ENCODE results near the gene TSPEAR. TPM values are rescaled to one million over a fixed set of nuclear protein-coding genes. Genes with fewer than 3 reads are reported as not detected.

The TSPEAR gene
- polyA plus RNA-seq, 1 experiment: not detected

- TF ChIP-seq CTCF (IDR thresholded peaks at IDR 0.05; ENCODE audit: insufficient read depth, low read depth, low read length): no peak
- no peak overlapping the region for H3K4me3 ChIP-seq (ENCODE audit: low read depth, low read length)
- POLR2A ChIA-PET: no interaction called here
- H3K36me3 ChIP-seq (ENCODE audit: control insufficient read depth, insufficient read depth, low read length): no peaks in the 10 kb centered on the region
- DNase-seq (ENCODE audit: low read depth): no peak
- no peaks in the 10 kb centered on the region for H3K27me3 ChIP-seq (ENCODE audit: control insufficient read depth, insufficient read depth, low read length)
- CTCF ChIA-PET: no interaction called here
Observed at GRCh38 chr21:44653656-44654575, 57.5 kb downstream of the TSPEAR start.

- no peaks in the 10 kb centered on the region for H3K36me3 ChIP-seq (ENCODE audit: control insufficient read depth, insufficient read depth, low read length)
- no peak for DNase-seq (ENCODE audit: low read depth)
- ChIA-PET CTCF (no interaction called here), POLR2A (no interaction called here)
- H3K27me3 ChIP-seq (ENCODE audit: control insufficient read depth, insufficient read depth, low read length): no peaks in the 10 kb centered on the region
- TF ChIP-seq CTCF (IDR thresholded peaks at IDR 0.05; ENCODE audit: insufficient read depth, low read depth, low read length): no peak
- H3K4me3 ChIP-seq (ENCODE audit: low read depth, low read length): no peak overlapping the region
Observed at GRCh38 chr21:44653123-44653522, 58.2 kb downstream of the TSPEAR start.

- Histone ChIP-seq H3K27me3 (ENCODE audit: control insufficient read depth, insufficient read depth, low read length) (no peaks in the 10 kb centered on the region), H3K36me3 (ENCODE audit: control insufficient read depth, insufficient read depth, low read length) (no peaks in the 10 kb centered on the region), H3K4me3 (ENCODE audit: low read depth, low read length) (no peak overlapping the region)
- POLR2A ChIA-PET: no interaction called here
- CTCF ChIA-PET: interaction anchor here (0.6 kb wide), 1 partner anchor 26 kb away, joined by 3 read pairs; no protein-coding TSS in a partner anchor
- TF ChIP-seq CTCF (IDR thresholded peaks at IDR 0.05; ENCODE audit: insufficient read depth, low read depth, low read length): no peak
- no peak for DNase-seq (ENCODE audit: low read depth)
Observed at GRCh38 chr21:44650973-44651675, 60.2 kb downstream of the TSPEAR start.

- no peaks in the 10 kb centered on the region for H3K27me3 ChIP-seq (ENCODE audit: control insufficient read depth, insufficient read depth, low read length)
- no peak for TF ChIP-seq CTCF (IDR thresholded peaks at IDR 0.05; ENCODE audit: insufficient read depth, low read depth, low read length)
- H3K36me3 ChIP-seq (ENCODE audit: control insufficient read depth, insufficient read depth, low read length): no peaks in the 10 kb centered on the region
- ChIA-PET CTCF (no interaction called here), POLR2A (no interaction called here)
- DNase-seq (ENCODE audit: low read depth): no peak
- H3K4me3 ChIP-seq (ENCODE audit: low read depth, low read length): no peak overlapping the region
Observed at GRCh38 chr21:44650265-44650972, 61.0 kb downstream of the TSPEAR start.

Measured in BJ (cell line).